OCI-LY7 (cell line): ENCODE results near the gene TNIK. TPM values are rescaled to one million over a fixed set of nuclear protein-coding genes. Genes with fewer than 3 reads are reported as not detected.
A peak's percentile ranks its signal among the peaks of the same experiment; 100 is the strongest.

Source experiments
- BruUV-seq: library from RNA; stranded (reverse); fragments of 400-500 nt; replicated peaks from 2 replicates; lab custom pipeline; 2021; lab: Mats Ljungman, UMichigan
- CTCF ChIA-PET: fragments of 300-600 bp; sonication (Branson Sonifier 250); formaldehyde crosslinking; loops from one replicate; lab custom pipeline; 2022; ENCODE audit warnings: antibody characterized with exemption; ENCODE audit not compliant: unreplicated experiment; lab: Charles Lee
- POLR2A ChIA-PET: fragments of 300-600 bp; sonication (Branson Sonifier 250); formaldehyde crosslinking; loops from one replicate; lab custom pipeline; 2022; ENCODE audit warnings: antibody characterized with exemption; lab: Charles Lee
- DNase-seq: peaks from one replicate; pipeline ENCODE4 v3.0.0-alpha.2; 2015; ENCODE audit warnings: low spot score
- H2AFZ ChIP-seq: fragments of 200-600 bp; sonication (generic), shearing (Covaris generic); 2 replicates; pipeline ENCODE4 v1.6.1; 2014; ENCODE audit warnings: mild to moderate bottlenecking, antibody characterized with exemption, low read length, moderate library complexity
- H3K27ac ChIP-seq: fragments of 200-600 bp; sonication (generic); 2 replicates; pipeline ENCODE4 v1.5.1; 2014; ENCODE audit warnings: mixed run types, low read depth, mild to moderate bottlenecking, moderate library complexity, low read length, inconsistent platforms; ENCODE audit not compliant: poor library complexity, severe bottlenecking
- H3K36me3 ChIP-seq: fragments of 200-600 bp; sonication (generic); 2 replicates; pipeline ENCODE4 v1.6.1; 2014; ENCODE audit warnings: mild to moderate bottlenecking, antibody characterized with exemption, low read length, moderate library complexity, mixed read lengths; ENCODE audit not compliant: insufficient read depth
- H3K4me1 ChIP-seq: fragments of 200-600 bp; sonication (generic); 2 replicates; pipeline ENCODE4 v1.5.1; 2014; ENCODE audit warnings: mild to moderate bottlenecking, low read length; ENCODE audit not compliant: insufficient read depth, poor library complexity, severe bottlenecking
- H3K4me2 ChIP-seq: fragments of 200-600 bp; sonication (generic); 2 replicates; pipeline ENCODE4 v1.6.1; 2014; ENCODE audit warnings: mild to moderate bottlenecking, low read length
- H3K4me3 ChIP-seq: fragments of 200-600 bp; sonication (generic); 2 replicates; pipeline ENCODE4 v1.5.1; 2014; ENCODE audit warnings: mild to moderate bottlenecking, low read depth, low read length; ENCODE audit not compliant: poor library complexity, severe bottlenecking
- H3K79me2 ChIP-seq: fragments of 200-600 bp; sonication (generic); 2 replicates; pipeline ENCODE4 v1.6.1; 2016; ENCODE audit warnings: low read depth, mild to moderate bottlenecking, low read length, moderate library complexity, mixed read lengths; ENCODE audit not compliant: insufficient read depth
- H3K9me2 ChIP-seq: fragments of 200-600 bp; sonication (generic); 2 replicates; pipeline ENCODE4 v1.6.1; 2016; ENCODE audit warnings: mild to moderate bottlenecking, low read length, mixed read lengths; ENCODE audit not compliant: insufficient read depth
- H3K9me3 ChIP-seq: fragments of 200-600 bp; sonication (generic); 2 replicates; pipeline ENCODE4 v1.6.1; 2014; ENCODE audit warnings: mild to moderate bottlenecking, mixed run types, low read length, mixed read lengths
- H4K20me1 ChIP-seq: fragments of 200-600 bp; sonication (generic); 2 replicates; pipeline ENCODE4 v1.6.1; 2014; ENCODE audit warnings: mild to moderate bottlenecking, antibody characterized with exemption, low read length, moderate library complexity, mixed read lengths; ENCODE audit not compliant: insufficient read depth
- EZH2phosphoT487 ChIP-seq: fragments of 200-600 bp; sonication (generic); IDR thresholded peaks from 2 replicates; pipeline ENCODE4 v1.6.1; 2018; ENCODE audit warnings: low read depth, borderline replicate concordance, mild to moderate bottlenecking, mixed run types, antibody characterized with exemption, low read length, moderate library complexity, mixed read lengths
- intact Hi-C: fragments of 100-400 bp; cut with micrococcal nuclease; formaldehyde crosslinking; loops from one replicate; pipeline ENCODE4 v1.10.0; 2022; ENCODE audit not compliant: unreplicated experiment
- total RNA-seq, 2 experiments: library from RNA; depleted of rRNA in 1 of 2; stranded (reverse); fragments of >200 nt in 1 of 2; shearing (Covaris generic) in 1 of 2; gene quantifications; 2 replicates each; pipeline ENCODE4 v1.2.3, GENCODE V29; 2014 to 2022
- TF ChIP-seq, protein P1 (sequence below): fragments of 200-600 bp; sonication (generic); conservative IDR thresholded peaks from 2 replicates; pipeline ENCODE4 v1.5.1; 2014; ENCODE audit warnings: mild to moderate bottlenecking, antibody characterized with exemption, low read length, moderate library complexity, mixed read lengths

The TNIK gene
- total RNA-seq, 2 experiments from 2014 or later = not detected

DNA sequence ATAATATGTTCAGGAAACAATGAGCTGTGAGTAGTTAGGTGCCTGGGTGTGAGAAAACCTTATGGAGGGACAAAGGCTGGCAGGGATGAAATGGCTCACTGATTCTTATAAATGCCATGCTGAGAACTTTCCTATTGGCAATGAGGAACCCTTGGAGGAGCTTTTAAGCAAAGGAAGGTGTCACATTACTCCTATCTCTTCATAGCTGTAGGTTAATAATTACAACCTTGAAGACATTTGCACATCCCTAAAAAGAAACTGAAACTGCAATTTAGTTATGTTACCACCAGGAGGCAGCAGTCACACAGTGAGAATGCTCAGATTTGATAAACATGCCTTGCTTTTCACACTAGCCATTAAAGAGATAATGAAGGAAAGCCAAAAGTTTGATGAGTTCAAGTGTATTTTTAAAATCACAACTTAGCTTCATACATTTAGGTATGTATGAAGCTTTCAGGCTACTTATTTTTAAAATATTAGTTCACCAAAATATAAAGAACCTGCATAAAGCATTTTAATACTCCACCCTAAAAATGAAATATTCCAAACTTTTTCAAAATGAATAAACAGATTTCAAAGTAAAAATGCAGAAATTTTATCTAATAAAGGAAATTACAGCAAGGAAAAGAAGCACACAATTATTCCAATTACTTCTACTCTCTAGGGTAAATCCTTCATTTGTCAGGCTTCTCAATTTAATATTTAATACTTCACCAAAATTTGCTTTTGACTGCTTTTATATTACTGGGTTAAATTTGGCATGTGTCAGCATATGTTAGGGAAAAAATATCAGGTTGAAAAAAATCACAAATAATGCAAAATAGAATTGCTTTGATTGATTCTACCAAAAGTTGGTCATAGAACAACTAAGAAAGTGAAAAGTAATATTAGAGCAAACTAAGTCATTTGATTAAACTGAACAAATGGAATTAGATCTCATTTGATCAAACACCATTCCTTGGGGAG is 296.8 kb downstream of the TNIK start:
- intact Hi-C loops = loop anchor here (1.0 kb wide), 1 partner anchor 404 kb away; no protein-coding TSS in a partner anchor
- DNase-seq = peak; percentile 35
- no peak overlapping the region for H3K4me2 ChIP-seq
- H4K20me1 ChIP-seq = no peaks in the 10 kb centered on the region
- CTCF ChIA-PET = interaction anchor here (0.6 to 0.9 kb wide), 2 partner anchors 402 to 654 kb away, joined by 3 read pairs; no protein-coding TSS in a partner anchor
- TF ChIP-seq EZH2phosphoT487 = no peak
- TF ChIP-seq, protein P1, sequence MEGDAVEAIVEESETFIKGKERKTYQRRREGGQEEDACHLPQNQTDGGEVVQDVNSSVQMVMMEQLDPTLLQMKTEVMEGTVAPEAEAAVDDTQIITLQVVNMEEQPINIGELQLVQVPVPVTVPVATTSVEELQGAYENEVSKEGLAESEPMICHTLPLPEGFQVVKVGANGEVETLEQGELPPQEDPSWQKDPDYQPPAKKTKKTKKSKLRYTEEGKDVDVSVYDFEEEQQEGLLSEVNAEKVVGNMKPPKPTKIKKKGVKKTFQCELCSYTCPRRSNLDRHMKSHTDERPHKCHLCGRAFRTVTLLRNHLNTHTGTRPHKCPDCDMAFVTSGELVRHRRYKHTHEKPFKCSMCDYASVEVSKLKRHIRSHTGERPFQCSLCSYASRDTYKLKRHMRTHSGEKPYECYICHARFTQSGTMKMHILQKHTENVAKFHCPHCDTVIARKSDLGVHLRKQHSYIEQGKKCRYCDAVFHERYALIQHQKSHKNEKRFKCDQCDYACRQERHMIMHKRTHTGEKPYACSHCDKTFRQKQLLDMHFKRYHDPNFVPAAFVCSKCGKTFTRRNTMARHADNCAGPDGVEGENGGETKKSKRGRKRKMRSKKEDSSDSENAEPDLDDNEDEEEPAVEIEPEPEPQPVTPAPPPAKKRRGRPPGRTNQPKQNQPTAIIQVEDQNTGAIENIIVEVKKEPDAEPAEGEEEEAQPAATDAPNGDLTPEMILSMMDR = peak; percentile 84
- H3K4me3 ChIP-seq = no peak overlapping the region
- H3K9me2 ChIP-seq = no peaks in the 10 kb centered on the region
- no peak overlapping the region for H2AFZ ChIP-seq
- no TSS peak for BruUV-seq
- H3K9me3 ChIP-seq = peaks cover 15% of the 10 kb centered on the region; the same call in 1 of the 2 replicates
- POLR2A ChIA-PET = interaction anchor here (0.6 to 0.8 kb wide), 3 partner anchors 17 to 31 kb away, joined by 3 read pairs; no protein-coding TSS in a partner anchor
- H3K27ac ChIP-seq = no peak overlapping the region
- H3K36me3 ChIP-seq = no peaks in the 10 kb centered on the region
- H3K4me1 ChIP-seq = no peaks in the 10 kb centered on the region
- H3K79me2 ChIP-seq = no peaks in the 10 kb centered on the region

DNA sequence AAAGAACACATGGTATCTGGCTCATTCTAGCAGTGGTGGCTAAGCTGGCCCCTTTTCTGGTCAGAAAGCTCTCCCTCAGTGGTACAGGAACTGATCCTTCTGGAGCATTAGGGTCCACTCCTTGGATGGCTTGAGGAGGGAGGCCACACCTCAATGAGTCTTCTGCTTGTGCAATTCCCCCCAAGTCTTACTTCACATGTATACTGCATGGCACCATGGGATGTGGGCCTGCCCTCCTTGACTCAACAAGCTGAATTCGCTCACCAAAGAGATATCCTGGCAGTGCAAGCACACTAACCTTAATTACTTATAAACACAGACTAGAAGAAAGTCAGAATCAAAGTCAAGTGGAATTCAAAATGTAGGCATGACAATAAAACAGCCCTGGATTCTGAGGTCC is 299.9 kb downstream of the TNIK start:
- intact Hi-C loops = no loop called here
- BruUV-seq = no TSS peak
- Histone ChIP-seq H3K4me1 (no peaks in the 10 kb centered on the region), H3K4me2 (no peak overlapping the region), H3K27ac (no peak overlapping the region), H3K9me3 (peaks cover 15% of the 10 kb centered on the region; the same call in 1 of the 2 replicates), H4K20me1 (no peaks in the 10 kb centered on the region), H2AFZ (no peak overlapping the region), H3K36me3 (no peaks in the 10 kb centered on the region), H3K9me2 (no peaks in the 10 kb centered on the region), H3K79me2 (no peaks in the 10 kb centered on the region), H3K4me3 (no peak overlapping the region)
- no peak for TF ChIP-seq EZH2phosphoT487
- TF ChIP-seq, protein P1 = no peak
- DNase-seq = no peak
- ChIA-PET CTCF (no interaction called here), POLR2A (interaction anchor here (0.6 to 1.2 kb wide), 2 partner anchors 145 to 1934 kb away, joined by 3 read pairs; no protein-coding TSS in a partner anchor)
